ENCODE data around the gene TNS1. TPM values are rescaled to one million over a fixed set of nuclear protein-coding genes. Genes with fewer than 3 reads are reported as not detected.

TNS1 gene
- total RNA-seq, 1 experiment from 2014 or later, result 0.49 TPM

- TF ChIP-seq POLR2AphosphoS5 (IDR thresholded peaks at IDR 0.05; ENCODE audit: low read depth, low read length), result no peak
- no peak for TF ChIP-seq TCF7L2 (IDR thresholded peaks at IDR 0.05; ENCODE audit: low read depth, low read length)
- no peak for TF ChIP-seq REST (IDR thresholded peaks at IDR 0.05; ENCODE audit: insufficient read depth in 1 of 2, low read depth in 2 of 2, low read length in 1 of 2)
- no peak for TF ChIP-seq SIN3A (IDR thresholded peaks at IDR 0.05; ENCODE audit: borderline replicate concordance, insufficient read depth, low read depth, low read length)
- no peak for TF ChIP-seq CTCF (IDR thresholded peaks at IDR 0.05)
- Histone ChIP-seq H3K27ac (ENCODE audit: low read length) (no peak overlapping the region), H3K9me3 (ENCODE audit: control insufficient read depth, insufficient read depth, low read depth, low read length) (no peaks in the 10 kb centered on the region), H3K27me3 (ENCODE audit: control insufficient read depth, insufficient read depth, low read length) (no peaks in the 10 kb centered on the region; the same call in 1 of the 2 replicates), H3K36me3 (ENCODE audit: control insufficient read depth, insufficient read depth, low read length) (no peaks in the 10 kb centered on the region), H3K4me1 (ENCODE audit: control insufficient read depth, insufficient read depth, low read length) (no peaks in the 10 kb centered on the region), H3K4me3 (ENCODE audit: low read depth in 2 of 2, low read length in 2 of 2) (no peak overlapping the region)
- no TSS peak for BruUV-seq (replicated peaks)
- DNase-seq (ENCODE audit: low read depth, low spot score) (no peak), ATAC-seq (no peak)
- POLR2A ChIA-PET, result no interaction called here
- in situ Hi-C loops (cut with HindIII; ENCODE audit: low pct_unique_long_range_greater_than_20kb, low sequenced_read_pairs) (no loop called here), intact Hi-C loops (cut with micrococcal nuclease; ENCODE audit: unreplicated experiment) (no loop called here)
- CTCF ChIA-PET, result no interaction called here
Measured at GRCh38 chr2:217830807-217831206, 172.0 kb downstream of the TNS1 start.

GRCh38 chr2:217830061-217830460, 172.7 kb downstream of the TNS1 start:
- DNase-seq (ENCODE audit: low read depth, low spot score) (no peak), ATAC-seq (no peak)
- H3K27me3 ChIP-seq (ENCODE audit: control insufficient read depth, insufficient read depth, low read length), result no peaks in the 10 kb centered on the region; the same call in 1 of the 2 replicates
- CTCF ChIA-PET, result no interaction called here
- H3K4me3 ChIP-seq (ENCODE audit: low read depth in 2 of 2, low read length in 2 of 2), result no peak overlapping the region
- TF ChIP-seq POLR2AphosphoS5 (IDR thresholded peaks at IDR 0.05; ENCODE audit: low read depth, low read length) (no peak), CTCF (IDR thresholded peaks at IDR 0.05) (no peak), REST (IDR thresholded peaks at IDR 0.05; ENCODE audit: insufficient read depth in 1 of 2, low read depth in 2 of 2, low read length in 1 of 2) (no peak), TCF7L2 (IDR thresholded peaks at IDR 0.05; ENCODE audit: low read depth, low read length) (no peak), SIN3A (IDR thresholded peaks at IDR 0.05; ENCODE audit: borderline replicate concordance, insufficient read depth, low read depth, low read length) (no peak)
- BruUV-seq (replicated peaks), result no TSS peak
- in situ Hi-C loops (cut with HindIII; ENCODE audit: low pct_unique_long_range_greater_than_20kb, low sequenced_read_pairs) (no loop called here), intact Hi-C loops (cut with micrococcal nuclease; ENCODE audit: unreplicated experiment) (no loop called here)
- H3K9me3 ChIP-seq (ENCODE audit: control insufficient read depth, insufficient read depth, low read depth, low read length), result no peaks in the 10 kb centered on the region
- no peaks in the 10 kb centered on the region for H3K36me3 ChIP-seq (ENCODE audit: control insufficient read depth, insufficient read depth, low read length)
- no peaks in the 10 kb centered on the region for H3K4me1 ChIP-seq (ENCODE audit: control insufficient read depth, insufficient read depth, low read length)
- H3K27ac ChIP-seq (ENCODE audit: low read length), result no peak overlapping the region
- POLR2A ChIA-PET, result no interaction called here

Measured in Panc1 (cell line).